ENCODE data around the gene ILDR2.

The ILDR2 gene

GRCh38 chr1:166903232-166903631, 72.1 kb downstream of the ILDR2 start:
- Histone ChIP-seq H3K36me3 (ENCODE audit: control insufficient read depth, insufficient read depth, low read length) (no peaks in the 10 kb centered on the region), H3K4me3 (ENCODE audit: low read depth, low read length) (no peak overlapping the region), H2AFZ (no peak overlapping the region), H3K27me3 (ENCODE audit: control insufficient read depth, insufficient read depth, low read length) (no peaks in the 10 kb centered on the region), H3K9ac (no peak overlapping the region), H3K9me3 (ENCODE audit: control insufficient read depth, low read length) (no peaks in the 10 kb centered on the region), H3K4me1 (no peaks in the 10 kb centered on the region), H3K27ac (no peak overlapping the region), H3K79me2 (no peaks in the 10 kb centered on the region), H3K4me2 (ENCODE audit: low read length) (no peak overlapping the region)
- TF ChIP-seq CTCF (IDR thresholded peaks at IDR 0.05) = no peak

GRCh38 chr1:166902279-166902678, 73.1 kb downstream of the ILDR2 start:
- Histone ChIP-seq H3K4me1 (no peaks in the 10 kb centered on the region), H3K36me3 (ENCODE audit: control insufficient read depth, insufficient read depth, low read length) (no peaks in the 10 kb centered on the region), H3K4me3 (ENCODE audit: low read depth, low read length) (no peak overlapping the region), H3K4me2 (ENCODE audit: low read length) (no peak overlapping the region), H3K27me3 (ENCODE audit: control insufficient read depth, insufficient read depth, low read length) (no peaks in the 10 kb centered on the region), H3K9me3 (ENCODE audit: control insufficient read depth, low read length) (no peaks in the 10 kb centered on the region), H2AFZ (no peak overlapping the region), H3K27ac (no peak overlapping the region), H3K9ac (no peak overlapping the region), H3K79me2 (no peaks in the 10 kb centered on the region)
- TF ChIP-seq CTCF (IDR thresholded peaks at IDR 0.05) = no peak

GRCh38 chr1:166900987-166901386, 74.4 kb downstream of the ILDR2 start:
- Histone ChIP-seq H3K4me1 (no peaks in the 10 kb centered on the region), H3K27me3 (ENCODE audit: control insufficient read depth, insufficient read depth, low read length) (no peaks in the 10 kb centered on the region), H3K9ac (no peak overlapping the region), H3K4me3 (ENCODE audit: low read depth, low read length) (no peak overlapping the region), H3K79me2 (no peaks in the 10 kb centered on the region), H3K9me3 (ENCODE audit: control insufficient read depth, low read length) (no peaks in the 10 kb centered on the region), H3K36me3 (ENCODE audit: control insufficient read depth, insufficient read depth, low read length) (no peaks in the 10 kb centered on the region), H3K4me2 (ENCODE audit: low read length) (no peak overlapping the region), H2AFZ (no peak overlapping the region), H3K27ac (no peak overlapping the region)
- no peak for TF ChIP-seq CTCF (IDR thresholded peaks at IDR 0.05)

- no peaks in the 10 kb centered on the region for H3K27me3 ChIP-seq (ENCODE audit: control insufficient read depth, insufficient read depth, low read length)
- H2AFZ ChIP-seq = no peak overlapping the region
- H3K36me3 ChIP-seq (ENCODE audit: control insufficient read depth, insufficient read depth, low read length) = no peaks in the 10 kb centered on the region
- no peak overlapping the region for H3K27ac ChIP-seq
- no peaks in the 10 kb centered on the region for H3K79me2 ChIP-seq
- TF ChIP-seq CTCF (IDR thresholded peaks at IDR 0.05) = no peak
- no peak overlapping the region for H3K9ac ChIP-seq
- H3K4me1 ChIP-seq = no peaks in the 10 kb centered on the region
- H3K9me3 ChIP-seq (ENCODE audit: control insufficient read depth, low read length) = no peaks in the 10 kb centered on the region
- H3K4me3 ChIP-seq (ENCODE audit: low read depth, low read length) = no peak overlapping the region
- no peak overlapping the region for H3K4me2 ChIP-seq (ENCODE audit: low read length)
Observed at GRCh38 chr1:166899769-166900168, 75.6 kb downstream of the ILDR2 start.

GRCh38 chr1:166895766-166896165, 79.6 kb downstream of the ILDR2 start:
- Histone ChIP-seq H3K4me3 (ENCODE audit: low read depth, low read length) (no peak overlapping the region), H3K4me2 (ENCODE audit: low read length) (no peak overlapping the region), H3K9me3 (ENCODE audit: control insufficient read depth, low read length) (no peaks in the 10 kb centered on the region), H3K36me3 (ENCODE audit: control insufficient read depth, insufficient read depth, low read length) (no peaks in the 10 kb centered on the region), H3K27ac (no peak overlapping the region), H3K79me2 (no peaks in the 10 kb centered on the region), H2AFZ (no peak overlapping the region), H3K9ac (no peak overlapping the region), H3K4me1 (no peaks in the 10 kb centered on the region), H3K27me3 (ENCODE audit: control insufficient read depth, insufficient read depth, low read length) (no peaks in the 10 kb centered on the region)
- no peak for TF ChIP-seq CTCF (IDR thresholded peaks at IDR 0.05)
